ENCODE measurements around the gene MED27. TPM values are rescaled to one million over a fixed set of nuclear protein-coding genes. Genes with fewer than 3 reads are reported as not detected.

MED27 gene
- total and polyA plus RNA-seq, 2 of the 8 experiments (the other 6 are each of a cell fraction or from before 2014, with no cell fraction given) = 29.9 to 56.5 TPM

- Histone ChIP-seq H3K36me3 (ENCODE audit: control insufficient read depth in 2 of 4, insufficient read depth in 4 of 4, low read length in 3 of 4) (no peaks in the 10 kb centered on the region), H3K4ac (replicated peaks; ENCODE audit: insufficient read length, low read depth, low read length) (no peak overlapping the region), H4K8ac (ENCODE audit: extremely low read depth, insufficient read depth, low read length) (no peak overlapping the region), H2BK20ac (ENCODE audit: low read length) (no peak overlapping the region), H3K23ac (ENCODE audit: insufficient read length) (no peak overlapping the region), H3K18ac (ENCODE audit: extremely low read depth, low read length) (peak overlapping the region; percentile 48; the same call in 1 of the 2 replicates), H3K23me2 (ENCODE audit: low read depth, low read length) (no peaks in the 10 kb centered on the region), H4K5ac (ENCODE audit: insufficient read length, low read depth, low read length) (no peak overlapping the region), H3K4me3 (ENCODE audit: extremely low read depth in 1 of 4, insufficient read depth in 2 of 4, low read depth in 3 of 4, low read length in 4 of 4) (no peak overlapping the region), H3K79me1 (ENCODE audit: low read depth, low read length) (no peaks in the 10 kb centered on the region), H3K14ac (ENCODE audit: insufficient read length) (no peak overlapping the region), H3K79me2 (ENCODE audit: control insufficient read depth in 1 of 2, insufficient read depth in 2 of 2, low read length in 2 of 2) (no peaks in the 10 kb centered on the region), H3K4me1 (replicated peaks in 1 of 4; ENCODE audit: control insufficient read depth in 3 of 4, insufficient read depth in 4 of 4, low read length in 3 of 4) (peaks cover 0 to 3% (median 0%) of the 10 kb centered on the region in 4 experiments; a peak in 2 of 7 replicates), H3K9me3 (ENCODE audit: insufficient read depth in 2 of 2, low read depth in 1 of 2, low read length in 1 of 2) (peaks cover 0 to 6% of the 10 kb centered on the region in 2 experiments; a peak in 2 of 4 replicates), H2AK5ac (ENCODE audit: low read depth, low read length) (no peak overlapping the region), H3K27ac (ENCODE audit: low read depth, low read length) (no peak overlapping the region), H2AFZ (ENCODE audit: low read length) (no peak overlapping the region), H2BK5ac (ENCODE audit: low read depth, low read length) (no peak overlapping the region), H2BK15ac (ENCODE audit: low read length) (no peak overlapping the region), H3K56ac (replicated peaks; ENCODE audit: insufficient read length, low read depth, low read length) (no peak overlapping the region), H2BK12ac (ENCODE audit: low read depth, low read length) (no peak overlapping the region), H3K9ac (replicated peaks in 1 of 4; ENCODE audit: extremely low read depth in 1 of 4, low read depth in 3 of 4, low read length in 3 of 4) (no peak overlapping the region), H4K91ac (replicated peaks; ENCODE audit: insufficient read length, low read length) (no peak overlapping the region), H3K27me3 (replicated peaks in 1 of 4; ENCODE audit: control insufficient read depth in 3 of 4, extremely low read depth in 1 of 4, insufficient read depth in 3 of 4, low read length in 3 of 4) (no peaks in the 10 kb centered on the region), H3K4me2 (ENCODE audit: insufficient read depth in 1 of 2, low read depth in 2 of 2, low read length in 2 of 2) (no peak overlapping the region), H2BK120ac (replicated peaks; ENCODE audit: low read depth, low read length) (no peak overlapping the region), H4K20me1 (replicated peaks in 1 of 2; ENCODE audit: control insufficient read depth in 1 of 2, insufficient read depth in 2 of 2, low read length in 2 of 2) (no peaks in the 10 kb centered on the region)
- DNase-seq (ENCODE audit: low read depth in 1 of 2, low spot score in 2 of 2) (no peak), FAIRE-seq (no peak)
- 91% methylated on average over 16 of the region's 17 CpGs; no CpG with 5 or more reads in 1 of the 2 experiments for WGBS, 2 experiments (ENCODE audit: extremely low coverage in 1 of 2, insufficient coverage in 1 of 2, insufficient read length in 1 of 2, insufficient replicate concordance in 2 of 2, low coverage in 1 of 2, low lambda C conversion rate in 2 of 2, missing lambda C conversion rate in 1 of 2)
- TF ChIP-seq KDM1A (IDR thresholded peaks at IDR 0.05; ENCODE audit: borderline replicate concordance, low read length) = no peak
- TF ChIP-seq NRF1 (IDR thresholded peaks at IDR 0.05; ENCODE audit: low read depth, low read length) = no peak
- no peak for TF ChIP-seq TCF12 (IDR thresholded peaks at IDR 0.05; ENCODE audit: low read depth, low read length)
- POLR2A ChIA-PET (ENCODE audit: partially characterized antibody) = no interaction called here
- CTCF ChIA-PET (ENCODE audit: partially characterized antibody) = interaction anchor here (0.6 to 3.7 kb wide), 13 partner anchors 8 to 806 kb away, joined by 3 to 20 read pairs (median 4); no protein-coding TSS in a partner anchor
These were observed 242.9 kb downstream of the MED27 start for GRCh38 chr9:131836607-131837315.
